ENCODE data around the gene ANKRD44.

The ANKRD44 gene

DNA sequence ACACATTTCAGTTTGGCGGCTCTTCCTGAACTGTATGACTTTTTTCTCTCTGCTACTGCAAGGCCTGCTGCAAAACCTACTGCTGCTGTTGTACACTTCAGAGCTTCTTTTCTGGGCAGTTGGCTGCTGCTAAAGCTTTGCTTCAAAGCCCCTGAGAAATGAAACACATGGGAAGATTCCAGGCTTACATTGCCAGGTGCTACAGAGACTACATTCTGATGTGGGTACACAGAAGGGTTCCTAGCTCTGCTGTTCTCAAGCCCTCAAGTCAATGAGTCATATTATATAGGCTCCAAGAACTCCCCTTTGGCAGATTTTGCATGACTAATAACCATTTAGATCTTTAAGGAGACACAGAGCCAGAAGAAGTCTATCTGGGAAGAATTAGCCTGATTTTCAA lies 371.2 kb downstream of the ANKRD44 start:
- no peak for DNase-seq

Data from Kasumi-1 (cell line).